ENCODE data around the gene AHCYL2. TPM values are rescaled to one million over a fixed set of nuclear protein-coding genes. Genes with fewer than 3 reads are reported as not detected.
A peak's percentile ranks its signal among the peaks of the same experiment; 100 is the strongest.
"Not testable (repeated sequence)": the region's sequence is repeated elsewhere in the genome, so short reads cannot be mapped to it uniquely, and the experiment has no call there.

The AHCYL2 gene
- total RNA-seq, 4 donors from 2014 or later, result 33.5 to 61.2 (median 41.7) TPM

DNA sequence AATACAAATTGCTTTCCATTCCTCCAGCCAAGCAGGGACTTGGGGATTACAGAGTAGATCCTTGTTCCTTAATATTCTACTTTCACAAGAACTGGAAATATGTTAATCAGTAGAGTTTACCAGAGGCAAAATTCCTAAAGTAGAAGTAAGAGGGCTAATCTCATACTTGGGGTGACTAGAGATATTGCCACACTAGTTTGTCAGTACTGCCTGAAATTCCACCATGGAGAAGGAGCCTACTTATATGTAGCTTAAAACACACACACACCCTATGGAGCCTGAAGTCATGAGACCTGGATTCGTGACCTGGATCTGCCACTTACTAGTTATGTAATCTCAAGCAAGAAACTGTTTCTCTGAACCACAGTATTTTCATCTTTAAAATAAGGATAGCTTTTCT lies 243.3 kb downstream of the AHCYL2 start:
- no peak for TF ChIP-seq EP300 (IDR thresholded peaks at IDR 0.05)
- TF ChIP-seq POLR2AphosphoS5 (IDR thresholded peaks at IDR 0.05), result no peak
- TF ChIP-seq, protein P1, sequence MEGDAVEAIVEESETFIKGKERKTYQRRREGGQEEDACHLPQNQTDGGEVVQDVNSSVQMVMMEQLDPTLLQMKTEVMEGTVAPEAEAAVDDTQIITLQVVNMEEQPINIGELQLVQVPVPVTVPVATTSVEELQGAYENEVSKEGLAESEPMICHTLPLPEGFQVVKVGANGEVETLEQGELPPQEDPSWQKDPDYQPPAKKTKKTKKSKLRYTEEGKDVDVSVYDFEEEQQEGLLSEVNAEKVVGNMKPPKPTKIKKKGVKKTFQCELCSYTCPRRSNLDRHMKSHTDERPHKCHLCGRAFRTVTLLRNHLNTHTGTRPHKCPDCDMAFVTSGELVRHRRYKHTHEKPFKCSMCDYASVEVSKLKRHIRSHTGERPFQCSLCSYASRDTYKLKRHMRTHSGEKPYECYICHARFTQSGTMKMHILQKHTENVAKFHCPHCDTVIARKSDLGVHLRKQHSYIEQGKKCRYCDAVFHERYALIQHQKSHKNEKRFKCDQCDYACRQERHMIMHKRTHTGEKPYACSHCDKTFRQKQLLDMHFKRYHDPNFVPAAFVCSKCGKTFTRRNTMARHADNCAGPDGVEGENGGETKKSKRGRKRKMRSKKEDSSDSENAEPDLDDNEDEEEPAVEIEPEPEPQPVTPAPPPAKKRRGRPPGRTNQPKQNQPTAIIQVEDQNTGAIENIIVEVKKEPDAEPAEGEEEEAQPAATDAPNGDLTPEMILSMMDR (IDR thresholded peaks at IDR 0.05), result no peak
- TF ChIP-seq POLR2A (IDR thresholded peaks at IDR 0.05), result no peak
- Histone ChIP-seq H3K36me3 (no peaks in the 10 kb centered on the region), H3K4me3 (no peak overlapping the region), H3K27ac (no peak overlapping the region), H3K27me3 (no peaks in the 10 kb centered on the region), H3K4me1 (peaks cover 5% of the 10 kb centered on the region), H3K9me3 (no peaks in the 10 kb centered on the region)
- no peak for DNase-seq (ENCODE audit: low spot score in 2 of 2)
- WGBS, result 53% methylated on average over 1 of the region's 1 CpG

DNA sequence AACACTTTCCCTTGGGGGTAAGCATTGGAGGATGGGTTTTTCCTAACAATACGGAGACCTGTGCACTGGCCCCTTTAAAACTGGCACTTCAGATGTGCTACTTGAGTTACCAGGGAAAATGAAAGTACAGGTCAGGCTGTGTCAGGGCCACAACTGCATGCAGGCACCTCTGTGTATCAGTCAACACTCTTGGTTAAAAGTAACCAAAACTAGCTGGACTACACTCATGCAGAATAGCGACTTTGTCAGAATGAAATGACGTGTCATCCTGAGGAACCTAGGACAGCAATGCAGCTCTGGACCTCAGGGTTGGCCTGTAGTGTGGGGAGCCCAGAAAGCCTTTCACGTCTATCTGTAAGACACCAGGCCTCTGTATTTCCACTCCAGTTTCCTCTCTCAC lies 243.7 kb downstream of the AHCYL2 start:
- Histone ChIP-seq H3K36me3 (no peaks in the 10 kb centered on the region), H3K4me3 (no peak overlapping the region), H3K27ac (no peak overlapping the region), H3K4me1 (peaks cover 5% of the 10 kb centered on the region), H3K27me3 (no peaks in the 10 kb centered on the region), H3K9me3 (no peaks in the 10 kb centered on the region)
- DNase-seq (ENCODE audit: low spot score in 2 of 2), result peak in 1 of 2 donors; percentile 4
- TF ChIP-seq EP300 (IDR thresholded peaks at IDR 0.05), result no peak
- 70% methylated on average over 4 of the region's 4 CpGs for WGBS

GRCh38 chr7:129469930-129470329 lies 245.1 kb downstream of the AHCYL2 start:
- TF ChIP-seq EP300 (IDR thresholded peaks at IDR 0.05) (no peak), POLR2A (IDR thresholded peaks at IDR 0.05) (no peak), POLR2AphosphoS5 (IDR thresholded peaks at IDR 0.05) (no peak)
- TF ChIP-seq, protein P1 (IDR thresholded peaks at IDR 0.05), result no peak
- H3K27me3 ChIP-seq, result no peaks in the 10 kb centered on the region
- no peak overlapping the region for H3K4me3 ChIP-seq
- peaks cover 5% of the 10 kb centered on the region for H3K4me1 ChIP-seq
- DNase-seq (ENCODE audit: low spot score in 2 of 2), result no peak
- H3K9me3 ChIP-seq, result no peaks in the 10 kb centered on the region
- H3K27ac ChIP-seq, result no peak overlapping the region
- no peaks in the 10 kb centered on the region for H3K36me3 ChIP-seq

DNA sequence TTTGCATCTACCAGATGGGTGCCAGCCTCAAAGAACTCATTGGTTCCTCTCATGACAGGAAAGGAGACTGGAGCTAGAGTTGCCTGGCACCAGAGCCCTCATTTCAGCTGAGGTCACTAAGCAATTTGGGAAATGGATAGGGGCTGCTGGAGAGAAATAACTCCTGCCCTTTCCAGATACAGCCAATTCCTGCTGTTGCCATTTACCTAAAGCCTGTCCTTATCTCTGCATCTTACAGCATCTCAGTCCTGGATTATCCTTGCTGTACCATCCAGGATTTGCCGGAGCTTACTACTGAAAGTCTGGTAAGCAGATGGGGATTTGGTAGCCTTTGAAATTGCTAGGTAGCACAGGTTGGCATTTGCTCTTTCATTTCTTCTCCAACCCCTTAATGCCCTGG lies 245.6 kb downstream of the AHCYL2 start:
- peaks cover 5% of the 10 kb centered on the region for H3K4me1 ChIP-seq
- H3K27ac ChIP-seq, result no peak overlapping the region
- WGBS, result 81% methylated on average over 1 of the region's 1 CpG
- H3K27me3 ChIP-seq, result no peaks in the 10 kb centered on the region
- H3K9me3 ChIP-seq, result no peaks in the 10 kb centered on the region
- H3K36me3 ChIP-seq, result no peaks in the 10 kb centered on the region
- TF ChIP-seq, protein P1 (IDR thresholded peaks at IDR 0.05), result no peak
- TF ChIP-seq POLR2A (IDR thresholded peaks at IDR 0.05) (no peak), POLR2AphosphoS5 (IDR thresholded peaks at IDR 0.05) (no peak), EP300 (IDR thresholded peaks at IDR 0.05) (no peak)
- no peak for DNase-seq (ENCODE audit: low spot score in 2 of 2)
- H3K4me3 ChIP-seq, result no peak overlapping the region

GRCh38 chr7:129471402-129471827 lies 246.6 kb downstream of the AHCYL2 start:
- H3K36me3 ChIP-seq, result no peaks in the 10 kb centered on the region
- peaks cover 5% of the 10 kb centered on the region for H3K4me1 ChIP-seq
- TF ChIP-seq EP300 (IDR thresholded peaks at IDR 0.05) (no peak), POLR2A (IDR thresholded peaks at IDR 0.05) (no peak), POLR2AphosphoS5 (IDR thresholded peaks at IDR 0.05) (no peak)
- TF ChIP-seq, protein P1 (IDR thresholded peaks at IDR 0.05), result no peak
- no peak for DNase-seq (ENCODE audit: low spot score in 2 of 2)
- H3K27ac ChIP-seq, result no peak overlapping the region
- no peaks in the 10 kb centered on the region for H3K9me3 ChIP-seq
- H3K4me3 ChIP-seq, result no peak overlapping the region
- no peaks in the 10 kb centered on the region for H3K27me3 ChIP-seq

GRCh38 chr7:129475931-129476330 lies 251.1 kb downstream of the AHCYL2 start:
- H3K27me3 ChIP-seq, H3K36me3 ChIP-seq, H3K9me3 ChIP-seq, H3K27ac ChIP-seq, H3K4me3 ChIP-seq, H3K4me1 ChIP-seq: not testable (repeated sequence)
- 93% methylated on average over 9 of the region's 27 CpGs for WGBS
- DNase-seq (ENCODE audit: low spot score in 2 of 2), result peak in 1 of 2 donors; percentile 50

- not testable (repeated sequence) for H3K27ac ChIP-seq, H3K4me1 ChIP-seq, H3K4me3 ChIP-seq, H3K9me3 ChIP-seq, H3K36me3 ChIP-seq, H3K27me3 ChIP-seq
- DNase-seq (ENCODE audit: low spot score in 2 of 2), result peak in 1 of 2 donors; percentile 48
- 93% methylated on average over 3 of the region's 27 CpGs for WGBS
Observed at GRCh38 chr7:129476398-129476797, 251.6 kb downstream of the AHCYL2 start.
